NCI-H2227 treated with DMSO at 0.1 percent for 48 hours (cell line): ENCODE data around the gene APOH.
"Not testable (repeated sequence)": the region's sequence is repeated elsewhere in the genome, so short reads cannot be mapped to it uniquely, and the experiment has no call there.

ENCODE experiments used
- DNase-seq: peaks from one replicate; lab custom pipeline; 2025; lab: John Stamatoyannopoulos, UW

The APOH gene

GRCh38 chr17:66228887-66229782 is at the start of gene APOH:
Gene APOH, minus strand, starts transcription at chr17:66229415. Its CDS starts 36 bp downstream, at chr17:66229379.
- no peak for DNase-seq

GRCh38 chr17:66277191-66277590 is 48.0 kb upstream of the APOH start:
- no peak for DNase-seq

- DNase-seq: no peak
Observed at GRCh38 chr17:66276328-66276937, 47.2 kb upstream of the APOH start.

DNA sequence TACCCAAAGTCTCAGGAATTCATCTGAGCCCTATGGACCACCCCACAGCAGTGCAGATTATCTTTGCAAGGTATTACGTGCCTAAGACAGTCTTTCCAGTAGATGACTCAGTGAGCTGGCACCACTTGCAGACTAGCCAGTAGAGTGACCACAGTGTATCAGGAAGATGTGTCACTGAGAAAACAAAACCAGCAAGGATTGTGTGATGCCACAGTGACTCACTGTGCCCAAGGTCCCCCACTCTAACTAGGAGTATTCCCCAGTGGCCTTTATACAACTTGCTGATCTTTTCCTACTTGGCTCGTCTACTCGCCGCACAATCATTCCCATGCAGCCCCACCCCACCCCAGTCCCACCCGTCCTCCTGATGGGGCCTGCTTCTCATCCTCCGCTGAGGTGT is 46.4 kb upstream of the APOH start:
- no peak for DNase-seq

DNA sequence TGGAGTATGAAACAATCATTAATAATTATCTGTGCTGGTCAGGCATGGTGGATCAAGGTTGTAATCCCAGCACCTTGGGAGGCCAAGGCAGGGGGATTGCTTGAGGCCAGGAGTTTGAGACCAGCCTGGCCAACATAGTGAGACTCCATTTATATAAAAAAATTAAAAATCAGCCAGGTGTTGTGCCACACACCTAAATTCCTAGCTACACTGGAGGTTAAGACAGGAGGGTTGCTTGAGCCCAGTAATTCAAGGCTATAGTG is 44.3 kb upstream of the APOH start:
- no peak for DNase-seq

DNA sequence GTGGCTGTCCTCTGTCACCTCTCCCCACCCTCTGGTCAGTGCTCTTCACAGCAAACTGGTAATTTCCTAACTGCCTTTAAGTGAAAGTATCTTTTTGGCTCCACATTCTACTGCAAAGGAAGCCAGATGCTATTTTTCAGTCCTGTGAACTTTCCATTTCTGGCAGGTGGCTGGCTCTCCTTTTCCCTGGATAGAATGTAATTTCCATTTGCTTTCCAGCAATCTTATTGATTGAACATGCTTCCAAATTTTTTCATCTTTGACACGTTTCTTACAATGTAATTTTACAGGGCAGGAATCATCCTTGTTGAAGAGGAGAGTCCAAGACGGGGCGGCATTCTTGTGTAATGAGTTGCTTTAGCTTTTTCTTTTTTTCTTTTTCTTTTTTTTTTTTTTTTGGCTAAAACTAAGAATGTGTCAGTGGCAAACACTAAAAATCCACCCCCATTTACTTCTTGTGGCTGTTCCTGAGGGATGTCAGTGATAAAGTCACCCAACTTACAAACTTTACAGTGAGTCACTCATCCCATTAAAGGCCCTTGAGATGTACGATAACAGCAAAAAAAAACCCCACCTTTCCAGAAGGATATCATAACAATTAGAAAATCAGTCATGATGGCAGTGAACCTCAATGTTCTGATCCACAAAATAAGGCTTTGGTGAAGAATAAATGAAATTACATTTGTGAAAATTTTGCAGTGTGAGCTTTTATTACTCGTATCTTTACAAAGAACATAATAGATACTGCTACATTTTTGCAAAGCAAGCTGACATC is 43.8 kb upstream of the APOH start:
- peak; percentile 27 for DNase-seq

GRCh38 chr17:66271512-66271911 is 42.3 kb upstream of the APOH start:
- DNase-seq: no peak

DNA sequence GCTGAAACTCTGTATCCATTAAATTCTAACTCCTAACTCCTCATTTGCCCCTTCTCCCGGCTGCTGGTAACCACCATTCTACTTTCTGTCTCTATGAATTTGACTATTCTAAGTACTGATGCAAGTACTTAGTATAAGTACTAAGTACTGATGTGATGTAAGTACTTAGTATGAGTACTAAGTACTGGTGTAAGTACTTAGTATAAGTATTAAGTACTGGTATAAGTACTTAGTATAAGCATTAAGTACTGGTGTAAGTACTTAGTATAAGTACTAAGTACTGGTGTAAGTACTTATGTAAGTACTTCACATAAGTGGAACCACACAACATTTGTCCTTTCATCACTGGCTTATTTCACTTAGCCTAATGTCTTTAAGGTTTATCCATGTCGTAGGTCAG is 40.9 kb upstream of the APOH start:
- DNase-seq: no peak

- DNase-seq: no peak
Observed at GRCh38 chr17:66268247-66268927, 39.2 kb upstream of the APOH start.

DNA sequence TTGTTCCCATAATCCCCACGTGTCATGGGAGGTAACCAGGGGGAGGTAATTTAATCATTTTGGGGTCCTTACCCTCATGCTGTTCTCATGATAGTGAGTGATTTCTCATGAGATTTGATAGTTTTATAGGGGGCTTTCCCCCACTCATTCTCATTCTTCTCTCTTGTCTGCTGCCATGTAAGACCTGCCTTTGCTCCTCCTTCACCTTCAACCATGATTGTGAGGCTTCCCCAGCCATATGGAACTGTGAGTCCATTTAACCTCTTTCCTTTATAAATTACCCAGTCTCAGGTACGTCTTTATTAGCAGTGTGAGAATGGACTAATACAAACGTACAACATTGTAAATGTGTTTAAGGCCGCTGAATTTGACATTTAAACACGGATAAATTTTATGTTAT is 35.5 kb upstream of the APOH start:
- DNase-seq: no peak

DNA sequence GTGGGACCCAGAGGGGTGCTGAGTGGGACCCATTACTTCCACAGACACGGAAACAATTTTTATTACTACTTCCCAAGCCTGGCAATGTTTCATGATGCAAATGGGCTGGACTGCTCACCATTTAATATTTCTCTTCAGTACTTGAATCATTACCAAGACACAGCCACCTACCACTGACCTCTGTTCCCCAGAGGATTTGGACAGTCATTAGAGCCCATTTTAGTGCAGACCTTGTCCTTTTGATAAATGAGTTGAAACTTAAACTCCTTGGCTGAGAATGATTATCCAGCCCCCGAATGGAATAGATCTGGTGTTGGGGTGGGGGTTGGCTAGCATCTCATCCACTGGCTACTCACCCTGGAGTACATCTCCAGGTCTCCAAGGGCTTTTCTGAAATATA is 33.6 kb upstream of the APOH start:
- DNase-seq: no peak

DNA sequence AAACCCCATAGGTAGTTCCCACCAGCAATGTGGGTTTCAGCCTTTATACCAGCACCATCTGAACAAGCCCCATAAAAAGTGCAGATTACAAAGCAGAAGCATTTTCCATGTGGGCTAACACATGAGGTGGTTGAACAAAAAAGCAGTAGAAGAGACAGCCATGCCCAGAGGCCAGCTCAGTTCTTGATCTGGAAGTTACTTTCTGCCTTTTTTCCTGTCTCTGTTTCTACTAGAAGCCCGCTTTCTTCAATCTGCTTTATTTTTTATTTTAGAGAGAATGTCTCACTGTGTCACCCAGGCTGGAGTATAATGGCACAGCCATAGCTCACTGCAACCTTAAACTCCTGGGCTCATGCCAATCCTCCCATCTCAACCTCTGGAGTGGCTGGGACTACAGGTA is 31.5 kb upstream of the APOH start:
- DNase-seq: no peak

DNA sequence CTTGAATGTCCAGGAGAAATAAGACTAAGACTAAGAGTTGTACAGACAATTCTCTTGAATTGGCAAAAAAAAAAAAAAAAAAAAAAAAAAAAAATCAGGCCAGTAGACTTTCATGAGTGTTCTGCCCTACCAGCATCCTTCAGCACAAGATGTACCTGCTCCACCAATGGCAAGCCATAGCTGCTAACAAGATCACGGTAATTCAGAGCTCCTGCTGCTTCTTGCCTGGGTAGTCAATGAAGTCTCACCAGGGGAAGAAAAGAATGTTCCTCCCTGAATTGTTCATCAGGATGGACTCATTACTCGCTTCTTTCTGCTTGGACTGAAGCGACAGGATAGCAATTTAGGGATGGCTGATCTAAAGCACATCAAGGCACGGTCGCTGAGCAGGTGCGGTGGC is 31.1 kb upstream of the APOH start:
- no peak for DNase-seq

- DNase-seq: no peak
Observed at GRCh38 chr17:66255527-66255971, 26.3 kb upstream of the APOH start.

- DNase-seq: peak; percentile 69
Observed at GRCh38 chr17:66255112-66255511, 25.9 kb upstream of the APOH start.

- DNase-seq: not testable (repeated sequence)
Observed at GRCh38 chr17:66253458-66253857, 24.2 kb upstream of the APOH start.

GRCh38 chr17:66250686-66251085 is 21.5 kb upstream of the APOH start:
- no peak for DNase-seq

DNA sequence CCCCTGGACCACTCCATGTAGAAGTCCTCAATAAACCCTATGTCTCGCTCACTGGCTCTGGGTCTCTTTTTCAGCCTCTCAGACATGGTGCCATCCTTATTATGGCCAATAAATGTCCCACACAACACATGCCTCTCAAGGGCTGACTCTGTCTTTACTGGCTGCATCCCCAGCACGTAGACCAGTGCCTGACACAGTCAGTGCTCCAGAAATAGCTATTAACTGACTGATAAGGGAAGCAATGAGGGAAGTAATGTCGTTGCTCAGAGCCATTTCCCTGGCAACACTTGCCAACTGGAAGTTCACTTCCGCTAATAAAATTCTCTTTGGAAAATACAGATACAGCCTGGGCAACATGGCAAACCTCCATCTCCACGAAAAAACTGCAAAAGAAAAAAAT is 19.1 kb upstream of the APOH start:
- DNase-seq: no peak

DNA sequence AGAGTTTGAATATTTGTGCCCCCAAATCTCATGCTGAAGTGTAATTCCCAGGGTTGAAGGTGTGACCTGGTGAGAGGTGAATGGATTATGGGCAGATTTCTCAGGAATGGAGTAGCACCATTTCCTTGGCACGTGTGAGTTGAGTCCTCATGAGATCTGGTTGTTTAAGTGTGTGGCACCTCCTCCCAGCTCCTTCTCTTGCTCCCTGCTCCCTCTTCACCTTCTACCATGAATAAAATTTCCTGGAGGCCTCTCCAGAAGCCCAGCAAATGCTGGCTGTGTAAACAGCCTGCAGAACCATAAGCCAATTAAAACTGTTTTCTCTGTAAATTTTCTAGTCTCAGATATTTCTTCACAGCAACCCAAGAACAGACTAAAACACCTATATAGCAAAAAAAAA is 12.6 kb upstream of the APOH start:
- no peak for DNase-seq

GRCh38 chr17:66240630-66241029 is 11.4 kb upstream of the APOH start:
- no peak for DNase-seq

- DNase-seq: no peak
Observed at GRCh38 chr17:66240013-66240412, 10.8 kb upstream of the APOH start.

- no peak for DNase-seq
Observed at GRCh38 chr17:66235377-66235994, 6.3 kb upstream of the APOH start.
